Stimulated activated CD4-positive, alpha-beta T cell treated with anti-CD3 and anti-CD28 coated beads, TNF-alpha, amount 100 ng/mL, for 4 hours (primary cell): ENCODE data around the gene BHLHE23.
"Not testable (repeated sequence)": the region's sequence is repeated elsewhere in the genome, so short reads cannot be mapped to it uniquely, and the experiment has no call there.

Source experiments
- DNase-seq, 3 experiments: peaks; one replicate each; pipeline ENCODE4 v3.0.0-alpha.2; 2020; ENCODE audit warnings: low read depth in 3 of 3

BHLHE23 gene

DNA sequence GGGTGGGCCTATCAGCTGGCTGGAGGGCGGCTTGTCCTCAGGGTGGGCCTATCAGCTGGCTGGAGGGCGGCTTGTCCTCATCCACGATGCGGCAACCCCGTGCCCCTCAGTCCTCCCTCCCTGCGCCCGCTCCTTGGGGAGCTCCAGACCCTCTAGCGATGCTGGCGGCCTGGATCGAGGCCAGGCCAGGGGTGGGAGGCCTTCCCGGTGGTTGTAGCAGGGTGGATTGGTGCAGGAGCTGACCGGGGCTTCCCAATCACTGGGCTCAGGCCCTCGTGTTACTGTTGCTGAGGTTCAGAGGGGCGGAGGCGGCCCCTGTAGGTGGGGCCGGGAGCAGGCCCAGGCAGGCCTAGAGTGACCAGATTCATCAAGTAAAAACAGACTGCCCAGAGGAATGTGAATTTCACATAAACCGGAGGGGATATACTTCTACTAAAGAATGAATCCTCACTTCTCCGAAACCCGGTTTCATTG is 45.4 kb downstream of the BHLHE23 start:
- no peak for DNase-seq

DNA sequence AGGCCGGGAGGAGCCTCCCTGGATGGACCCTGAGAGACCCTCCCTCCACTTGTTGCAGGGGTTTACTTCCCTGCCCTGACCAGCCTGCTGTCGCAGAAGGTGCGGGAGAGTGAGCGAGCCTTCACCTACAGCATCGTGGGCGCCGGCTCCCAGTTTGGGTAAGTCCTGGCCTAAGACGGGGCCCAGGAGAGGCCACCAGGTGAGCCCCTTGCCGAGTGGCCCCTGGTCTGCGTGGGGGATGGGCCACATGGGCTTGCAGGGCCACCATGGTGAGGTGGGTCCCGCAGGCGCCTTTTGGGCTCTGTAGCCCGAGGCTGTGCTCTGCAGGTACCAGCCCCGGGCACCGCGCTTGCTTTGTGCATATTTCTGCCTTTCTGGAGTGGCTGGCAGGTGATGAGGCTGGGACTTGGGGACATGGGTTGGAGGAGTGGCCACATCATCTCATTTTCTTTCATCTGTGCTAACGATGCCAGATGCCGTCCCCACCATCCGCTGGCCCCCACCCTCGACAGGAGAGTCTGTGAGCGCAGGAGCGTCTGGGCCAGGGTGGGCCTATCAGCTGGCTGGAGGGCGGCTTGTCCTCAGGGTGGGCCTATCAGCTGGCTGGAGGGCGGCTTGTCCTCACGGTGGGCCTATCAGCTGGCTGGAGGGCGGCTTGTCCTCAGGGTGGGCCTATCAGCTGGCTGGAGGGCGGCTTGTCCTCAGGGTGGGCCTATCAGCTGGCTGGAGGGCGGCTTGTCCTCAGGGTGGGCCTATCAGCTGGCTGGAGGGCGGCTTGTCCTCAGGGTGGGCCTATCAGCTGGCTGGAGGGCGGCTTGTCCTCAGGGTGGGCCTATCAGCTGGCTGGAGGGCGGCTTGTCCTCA is 46.1 kb downstream of the BHLHE23 start:
- not testable (repeated sequence) for DNase-seq

DNA sequence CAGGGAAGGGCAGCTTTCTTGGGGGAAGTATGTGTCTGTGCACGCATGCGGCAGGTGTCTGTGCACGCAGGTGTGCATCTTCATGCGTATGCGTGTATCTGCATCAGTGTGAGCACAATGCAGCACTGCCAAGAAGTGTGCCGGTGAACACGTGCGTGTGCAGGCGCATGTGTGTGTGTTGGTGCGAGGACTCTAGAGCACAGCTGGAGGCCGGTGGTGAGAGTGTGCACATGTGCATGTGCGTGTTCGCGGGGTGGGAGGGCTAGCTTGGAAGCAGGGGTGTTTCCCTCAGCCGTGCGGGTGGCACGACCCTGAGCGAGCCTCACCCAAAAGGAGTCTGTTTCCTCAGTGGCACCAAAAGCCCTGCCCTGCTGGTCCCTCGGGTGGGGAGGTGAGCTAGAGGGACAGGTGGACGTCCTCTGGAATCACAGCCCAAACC is 46.7 kb downstream of the BHLHE23 start:
- no peak for DNase-seq

DNA sequence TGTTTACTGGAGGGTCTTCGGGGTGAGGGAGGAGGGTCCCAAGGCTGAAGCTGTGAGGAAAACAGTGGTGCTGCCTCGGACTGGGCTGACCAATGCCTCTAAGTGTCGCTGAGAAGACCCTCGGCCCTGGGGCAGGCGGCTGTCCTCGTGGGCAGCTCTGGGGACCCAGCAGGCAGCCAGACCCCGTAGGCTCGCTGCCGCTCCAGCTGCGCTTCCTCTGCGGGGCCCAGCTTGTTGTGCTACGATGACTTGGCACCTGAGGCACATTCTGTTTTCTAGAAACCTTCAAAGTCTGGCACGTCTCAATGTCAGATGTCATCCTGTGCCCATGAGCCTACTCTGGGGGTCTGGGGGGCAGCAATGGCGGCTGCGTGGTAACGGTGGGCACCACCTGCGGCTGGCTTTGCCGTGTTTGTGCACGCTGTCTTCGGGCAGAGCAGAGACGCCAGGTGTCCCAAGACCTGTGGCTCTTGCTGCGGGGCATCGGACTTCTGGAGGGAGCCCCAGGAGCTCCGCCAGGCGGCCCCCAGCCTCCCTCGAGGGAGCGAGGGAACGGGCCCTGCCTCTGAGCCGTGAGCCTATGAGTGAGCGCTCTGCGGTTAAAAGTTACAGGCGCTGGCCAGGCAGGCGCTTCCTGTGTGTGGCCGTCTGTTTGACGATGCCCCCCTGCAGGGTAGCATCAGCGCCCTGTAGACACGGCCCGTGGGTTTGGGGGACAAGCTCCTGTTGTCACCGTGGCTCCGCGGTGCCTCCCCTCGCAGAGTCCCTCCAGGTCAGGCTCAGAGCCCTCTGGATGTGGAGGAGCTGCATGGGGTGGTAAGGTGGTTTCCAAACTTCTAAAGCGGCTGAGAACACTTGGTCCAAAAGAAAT is 47.4 kb downstream of the BHLHE23 start:
- DNase-seq: no peak

DNA sequence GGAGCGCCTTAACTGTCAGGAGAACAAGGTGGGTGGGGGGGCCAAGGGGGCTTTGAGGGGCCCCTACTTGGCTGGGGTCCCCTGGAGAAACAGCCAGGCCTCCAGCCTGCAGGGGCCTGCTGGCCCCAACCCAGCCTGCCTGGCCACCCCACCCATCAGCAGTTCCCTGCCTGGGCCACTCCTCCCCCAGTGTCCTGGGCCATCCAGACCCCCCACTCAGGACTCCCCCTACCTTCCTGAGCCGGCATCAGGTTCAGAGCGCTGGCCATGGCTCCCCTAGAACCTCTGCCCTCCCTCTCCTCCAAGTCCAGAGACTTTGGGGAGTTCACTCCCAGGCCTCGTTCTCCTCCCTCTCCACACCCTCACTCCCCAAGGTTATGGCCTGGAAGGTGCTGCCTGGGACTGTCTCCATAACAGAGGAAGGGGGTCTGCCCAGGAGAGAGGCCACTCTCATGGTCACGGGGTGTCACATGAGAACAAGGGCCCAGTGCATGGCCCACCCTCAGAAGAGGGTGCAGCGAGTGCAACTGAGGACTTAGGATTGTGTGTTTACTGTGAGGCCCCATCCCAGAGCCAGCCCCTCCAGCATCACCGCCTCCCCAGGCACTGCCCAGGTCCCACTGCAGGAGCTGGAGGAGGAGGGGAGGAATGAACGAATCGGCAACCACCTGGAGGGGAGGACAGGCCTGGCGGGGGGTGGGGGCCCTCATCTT is 48.2 kb downstream of the BHLHE23 start:
- no peak for DNase-seq

DNA sequence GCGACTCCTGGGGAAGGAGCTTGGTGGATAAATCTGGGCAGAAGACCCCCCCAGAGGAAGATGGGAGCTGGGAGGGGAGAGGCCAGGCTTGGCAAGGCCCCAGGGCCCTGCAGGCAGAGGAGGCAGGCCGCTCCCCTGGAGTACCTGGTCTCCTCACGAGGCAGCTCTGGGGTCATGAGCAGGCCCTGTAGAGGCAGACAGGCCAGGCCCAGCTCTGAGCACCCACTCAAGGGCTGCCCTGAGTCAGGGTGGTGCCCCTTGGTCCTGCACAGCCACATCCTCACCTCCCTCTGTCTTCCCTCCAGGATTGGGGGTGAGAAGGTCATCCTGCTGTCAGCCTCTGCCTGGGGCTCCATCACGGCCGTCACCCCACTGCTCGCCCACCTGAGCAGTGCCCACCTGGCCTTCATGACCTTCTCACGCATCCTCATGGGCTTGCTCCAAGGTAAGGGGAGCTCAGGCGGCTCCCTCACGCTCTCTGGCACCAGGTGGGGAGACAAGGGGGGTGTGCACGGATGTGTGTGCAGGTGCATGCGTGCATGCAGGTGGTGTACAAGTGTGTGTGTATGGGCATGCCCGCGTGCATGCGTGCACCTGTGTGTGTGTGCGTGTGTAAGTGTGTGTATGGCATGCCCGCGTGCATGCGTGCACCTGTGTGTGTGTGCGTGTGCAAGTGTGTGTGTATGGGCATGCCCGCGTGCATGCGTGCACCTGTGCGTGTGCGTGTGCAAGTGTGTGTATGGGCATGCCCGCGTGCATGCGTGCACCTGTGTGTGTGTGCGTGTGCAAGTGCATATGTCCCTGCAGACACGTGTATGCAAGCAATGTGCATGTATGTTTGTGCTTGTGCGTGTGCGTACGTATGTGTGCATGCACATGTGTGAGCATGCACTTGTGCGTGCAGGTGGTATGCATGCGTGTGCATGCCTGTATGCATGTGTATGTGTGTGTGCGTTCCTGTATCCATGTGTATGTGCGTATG is 49.3 kb downstream of the BHLHE23 start:
- no peak for DNase-seq

DNA sequence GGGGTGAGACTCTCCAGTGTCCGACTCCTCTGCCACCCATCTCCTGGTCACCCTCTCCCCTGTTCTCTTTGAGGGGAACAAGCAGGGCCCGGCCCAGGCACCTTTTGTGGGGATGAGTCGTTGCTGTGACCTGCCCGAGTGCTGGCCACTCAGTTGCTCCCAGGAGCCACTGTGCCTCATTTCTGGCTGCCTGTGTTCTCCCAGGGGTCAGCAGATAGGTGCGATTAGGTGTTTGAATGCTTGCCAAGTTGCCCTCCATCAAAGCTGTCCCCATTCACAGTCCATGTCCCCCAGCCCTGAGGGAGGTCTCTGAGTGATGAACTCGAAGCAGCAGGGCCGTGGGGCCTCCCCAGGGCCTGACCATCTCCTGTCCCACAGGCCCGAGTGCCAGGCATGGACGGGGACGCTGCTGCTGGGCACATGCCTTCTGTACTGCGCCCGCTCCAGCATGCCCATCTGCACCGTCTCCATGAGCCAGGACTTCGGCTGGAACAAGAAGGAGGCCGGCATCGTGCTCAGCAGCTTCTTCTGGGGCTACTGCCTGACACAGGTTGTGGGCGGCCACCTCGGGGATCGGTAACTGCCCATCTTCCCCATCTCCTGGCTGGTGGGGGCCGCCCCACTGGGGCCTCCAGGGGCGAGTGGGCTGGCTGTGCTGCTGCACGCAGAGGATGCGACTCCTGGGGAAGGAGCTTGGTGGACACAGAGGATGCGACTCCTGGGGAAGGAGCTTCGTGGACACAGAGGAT is 50.2 kb downstream of the BHLHE23 start:
- DNase-seq: no peak
